Kidney (tissue), 14 donors: ENCODE results near the gene BMP7. TPM values are rescaled to one million over a fixed set of nuclear protein-coding genes. Genes with fewer than 3 reads are reported as not detected.
"Not testable (repeated sequence)": the region's sequence is repeated elsewhere in the genome, so short reads cannot be mapped to it uniquely, and the experiment has no call there.

Experiments used
- DNase-seq, 5 donors: peaks; one replicate each; pipeline ENCODE4 v3.0.0-alpha.2; 2013 to 2020
- FAIRE-seq: peaks from 2 replicates; lab custom pipeline; 2012; peaks lifted over from hg19 to GRCh38; lab: Jason Lieb, UNC
- H3K27ac ChIP-seq, 2 donors: one replicate each; pipeline ENCODE4 v1.7.0; 2013; ENCODE audit warnings: low read depth in 2 of 2, low read length in 2 of 2, inconsistent platforms in 1 of 2
- H3K27me3 ChIP-seq: one replicate; pipeline ENCODE4 v1.7.1; 2013; ENCODE audit warnings: low read length, inconsistent platforms; ENCODE audit not compliant: control insufficient read depth, insufficient read depth
- H3K36me3 ChIP-seq, 3 donors: one replicate each; pipeline versions ENCODE4 v1.7.0 to v1.7.1; 2013; ENCODE audit warnings: low read length in 3 of 3, control low read depth in 1 of 3, inconsistent platforms in 1 of 3; ENCODE audit not compliant: insufficient read depth in 3 of 3, control insufficient read depth in 2 of 3
- H3K4me1 ChIP-seq, 3 donors: one replicate each; pipeline versions ENCODE4 v1.7.0 to v1.7.1; 2013; ENCODE audit warnings: low read length in 3 of 3, inconsistent platforms in 1 of 3, low read depth in 1 of 3; ENCODE audit not compliant: control insufficient read depth in 2 of 3, insufficient read depth in 2 of 3
- H3K4me3 ChIP-seq, 3 donors: one replicate each; pipeline versions ENCODE4 v1.7.0 to v1.8.1; 2013; ENCODE audit warnings: low read length in 3 of 3, control low read depth in 1 of 3, inconsistent platforms in 1 of 3
- H3K9ac ChIP-seq, 3 donors: one replicate each; pipeline versions ENCODE4 v1.7.0 to v1.7.1; 2013; ENCODE audit warnings: low read length in 3 of 3, control low read depth in 1 of 3, inconsistent platforms in 1 of 3
- H3K9me3 ChIP-seq, 3 donors: one replicate each; pipeline versions ENCODE4 v1.7.0 to v1.7.1; 2013; ENCODE audit warnings: low read length in 3 of 3, control low read depth in 1 of 3, inconsistent platforms in 1 of 3; ENCODE audit not compliant: control insufficient read depth in 2 of 3, insufficient read depth in 1 of 3
- CTCF ChIP-seq: IDR thresholded peaks from 3 replicates; pipeline ENCODE4 v1.5.1; 2012; ENCODE audit warnings: mild to moderate bottlenecking, moderate library complexity, borderline replicate concordance; ENCODE audit not compliant: insufficient read depth; ENCODE audit errors: extremely low read depth
- intact Hi-C: fragments of 100-400 bp; cut with DNase I; formaldehyde crosslinking; loops from one replicate; pipeline ENCODE4 v1.11.1; 2022
- polyA plus RNA-seq: library from polyadenylated mRNA; stranded (reverse); fragments of 350-450 nt; fragmentation: Illumina TruSeq; extraction: RNeasy Lipid Tissue Mini Kit (QIAGEN cat#74804); gene quantifications from one replicate; pipeline ENCODE4 v1.2.3, GENCODE V29; 2014; ENCODE audit warnings: low read depth, low replicate concordance; ENCODE audit not compliant: insufficient read depth
- total RNA-seq: library from RNA; stranded (reverse); fragmentation: NEBNext Ultra II Directional; extraction: Animal tissue kit (Norgen Biotek cat#: 25700); gene quantifications from one replicate; pipeline ENCODE4 v1.2.1, GENCODE V29; 2021
- donor health status: control.
- donor health status: control.
- donor health status: control.
- donor health status: control.
- donor health status: control.
- donor health status: DM: yes; HTN: yes; CAD: no.
- donor health status: Normal renal cell carcinoma (clear cell type).

The BMP7 gene
- total and polyA plus RNA-seq, 2 donors from 2014 or later: 1.6 to 11.3 TPM

- intact Hi-C loops: no loop called here
- no peak for DNase-seq
- H3K27me3 ChIP-seq: no peaks in the 10 kb centered on the region
- no peak for TF ChIP-seq CTCF
- peaks cover 0 to 5% (median 0%) of the 10 kb centered on the region in 3 donors for H3K4me1 ChIP-seq
- H3K9ac ChIP-seq: no peak overlapping the region
- no peaks in the 10 kb centered on the region for H3K9me3 ChIP-seq
- H3K27ac ChIP-seq: no peak overlapping the region
- no peak for FAIRE-seq
- H3K4me3 ChIP-seq: no peak overlapping the region
- H3K36me3 ChIP-seq: no peaks in the 10 kb centered on the region
Measured at GRCh38 chr20:57241363-57241991, 25.0 kb downstream of the BMP7 start.

DNA sequence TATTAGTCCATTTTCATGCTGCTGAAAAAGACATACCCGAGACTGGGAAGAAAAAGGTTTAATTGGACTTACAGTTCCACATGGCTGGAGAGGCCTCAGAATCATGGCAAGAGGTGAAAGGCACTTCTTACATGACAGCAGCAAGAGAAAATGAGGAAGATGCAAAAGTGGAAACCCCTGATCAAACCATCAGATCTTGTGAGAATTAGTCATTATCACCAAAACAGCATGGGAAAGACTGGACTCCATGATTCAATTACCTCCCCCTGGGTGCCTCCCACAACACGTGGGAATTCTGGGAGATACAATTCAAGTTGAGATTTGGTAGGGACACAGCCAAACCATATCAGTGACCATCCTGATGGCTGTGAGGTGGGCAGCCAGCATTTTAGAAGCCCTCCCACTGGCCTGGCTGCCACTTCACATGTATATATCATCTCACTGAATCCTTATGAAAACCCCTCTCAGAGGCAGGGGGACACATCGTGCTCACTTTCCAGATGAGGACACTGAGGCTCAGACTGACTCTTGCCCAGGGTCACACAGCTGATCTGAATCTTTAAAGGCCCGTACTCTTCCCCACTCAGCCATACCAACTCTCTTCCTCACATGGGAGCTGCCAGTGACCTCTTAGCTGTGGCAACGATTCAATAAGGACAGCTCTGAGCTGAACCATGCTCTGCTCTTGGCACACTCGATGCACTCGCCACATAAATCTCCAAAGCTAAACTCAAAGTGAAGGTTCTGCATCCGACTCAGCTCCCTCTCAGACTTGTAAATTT, 25.7 kb downstream of the BMP7 start:
- Histone ChIP-seq H3K36me3 (no peaks in the 10 kb centered on the region), H3K9ac (no peak overlapping the region), H3K27me3 (no peaks in the 10 kb centered on the region), H3K4me1 (peaks cover 0 to 5% (median 0%) of the 10 kb centered on the region in 3 donors), H3K4me3 (no peak overlapping the region), H3K9me3 (no peaks in the 10 kb centered on the region), H3K27ac (no peak overlapping the region)
- intact Hi-C loops: no loop called here
- FAIRE-seq (no peak), DNase-seq (no peak)
- TF ChIP-seq CTCF: no peak

DNA sequence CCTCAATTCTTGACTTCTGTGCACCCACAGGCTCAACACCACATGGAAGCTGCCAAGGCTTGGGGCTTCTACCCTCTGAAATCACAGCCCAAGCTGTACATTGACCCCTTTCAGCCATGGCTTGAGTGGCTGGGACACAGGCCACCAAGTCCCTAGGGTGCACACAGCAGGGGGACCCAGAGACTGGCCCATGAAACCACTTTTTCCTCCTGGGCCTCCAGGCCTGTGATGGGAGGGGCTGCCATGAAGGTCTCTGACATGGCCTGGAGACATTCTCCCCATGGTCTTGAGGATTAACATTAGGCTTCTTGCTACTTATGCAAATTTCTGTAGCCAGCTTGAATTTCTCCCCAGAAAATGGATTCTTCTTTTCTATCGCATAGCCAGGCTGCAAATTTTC, 26.7 kb downstream of the BMP7 start:
- DNase-seq, FAIRE-seq, H3K27me3 ChIP-seq, H3K36me3 ChIP-seq, H3K9me3 ChIP-seq, H3K27ac ChIP-seq, H3K4me1 ChIP-seq, H3K4me3 ChIP-seq, intact Hi-C loops, H3K9ac ChIP-seq: not testable (repeated sequence)

GRCh38 chr20:57239324-57239723, 27.1 kb downstream of the BMP7 start:
- DNase-seq, H3K9me3 ChIP-seq, FAIRE-seq, intact Hi-C loops, H3K4me1 ChIP-seq, H3K36me3 ChIP-seq, H3K9ac ChIP-seq, H3K27me3 ChIP-seq, H3K27ac ChIP-seq, H3K4me3 ChIP-seq: not testable (repeated sequence)
